ENCODE data around the gene PTPRD. TPM values are rescaled to one million over a fixed set of nuclear protein-coding genes. Genes with fewer than 3 reads are reported as not detected.

The PTPRD gene
- total RNA-seq, 2 donors from 2014 or later = 97.4 to 101 TPM

GRCh38 chr9:8732367-8733075 is 1880.3 kb downstream of the PTPRD start:
- H3K9ac ChIP-seq (ENCODE audit: extremely low read depth, low read length, poor library complexity, severe bottlenecking) = no peak overlapping the region
- TF ChIP-seq CTCF (conservative IDR thresholded peaks at IDR 0.05) = no peak
- Mint-ChIP-seq H3K9me3 (no peaks in the 10 kb centered on the region), H3K27ac (no peak overlapping the region), H3K4me3 (no peak overlapping the region), H3K4me1 (peaks cover 23% of the 10 kb centered on the region), H3K36me3 (ENCODE audit: low read depth) (peaks cover 2% of the 10 kb centered on the region), H3K27me3 (ENCODE audit: insufficient read depth) (no peaks in the 10 kb centered on the region)
- H3K27me3 ChIP-seq (ENCODE audit: control insufficient read depth, insufficient read depth, low read length, poor library complexity, severe bottlenecking) = no peaks in the 10 kb centered on the region
- no peak for DNase-seq
- WGBS, 2 experiments (ENCODE audit: insufficient coverage in 1 of 2, insufficient read length in 1 of 2) = 92 to 100% methylated on average over 1 to 3 of the region's 3 CpGs
- no peaks in the 10 kb centered on the region for H3K36me3 ChIP-seq (ENCODE audit: control insufficient read depth, insufficient read depth, low read length)
- H3K9me3 ChIP-seq (ENCODE audit: control insufficient read depth, low read length) = no peaks in the 10 kb centered on the region
- no peaks in the 10 kb centered on the region for H3K4me1 ChIP-seq (ENCODE audit: control insufficient read depth, insufficient read depth, low read length)
- no peak overlapping the region for H3K27ac ChIP-seq (ENCODE audit: low read depth, low read length)
- no peak overlapping the region for H3K4me3 ChIP-seq (ENCODE audit: low read length)

GRCh38 chr9:8730618-8731017 is 1882.2 kb downstream of the PTPRD start:
- no peak overlapping the region for H3K27ac Mint-ChIP-seq
- no peaks in the 10 kb centered on the region for H3K9me3 Mint-ChIP-seq
- no peak overlapping the region for H3K4me3 ChIP-seq (ENCODE audit: low read length)
- no peak for DNase-seq
- no peak overlapping the region for H3K27ac ChIP-seq (ENCODE audit: low read depth, low read length)
- no peaks in the 10 kb centered on the region for H3K27me3 ChIP-seq (ENCODE audit: control insufficient read depth, insufficient read depth, low read length, poor library complexity, severe bottlenecking)
- WGBS, 2 experiments (ENCODE audit: insufficient coverage in 1 of 2, insufficient read length in 1 of 2) = 89 to 96% methylated on average over 4 to 7 of the region's 7 CpGs
- no peaks in the 10 kb centered on the region for H3K9me3 ChIP-seq (ENCODE audit: control insufficient read depth, low read length)
- H3K4me1 Mint-ChIP-seq = peaks cover 24% of the 10 kb centered on the region
- H3K4me3 Mint-ChIP-seq = no peak overlapping the region
- peaks cover 2% of the 10 kb centered on the region for H3K36me3 Mint-ChIP-seq (ENCODE audit: low read depth)
- H3K36me3 ChIP-seq (ENCODE audit: control insufficient read depth, insufficient read depth, low read length) = no peaks in the 10 kb centered on the region
- TF ChIP-seq CTCF (conservative IDR thresholded peaks at IDR 0.05) = no peak
- no peak overlapping the region for H3K9ac ChIP-seq (ENCODE audit: extremely low read depth, low read length, poor library complexity, severe bottlenecking)
- H3K27me3 Mint-ChIP-seq (ENCODE audit: insufficient read depth) = no peaks in the 10 kb centered on the region
- no peaks in the 10 kb centered on the region for H3K4me1 ChIP-seq (ENCODE audit: control insufficient read depth, insufficient read depth, low read length)

GRCh38 chr9:8728910-8729309 is 1883.9 kb downstream of the PTPRD start:
- Mint-ChIP-seq H3K4me1 (peaks cover 19% of the 10 kb centered on the region), H3K9me3 (no peaks in the 10 kb centered on the region), H3K27me3 (ENCODE audit: insufficient read depth) (no peaks in the 10 kb centered on the region), H3K36me3 (ENCODE audit: low read depth) (peaks cover 2% of the 10 kb centered on the region), H3K27ac (no peak overlapping the region), H3K4me3 (no peak overlapping the region)
- H3K27ac ChIP-seq (ENCODE audit: low read depth, low read length) = no peak overlapping the region
- H3K4me1 ChIP-seq (ENCODE audit: control insufficient read depth, insufficient read depth, low read length) = no peaks in the 10 kb centered on the region
- DNase-seq = no peak
- H3K27me3 ChIP-seq (ENCODE audit: control insufficient read depth, insufficient read depth, low read length, poor library complexity, severe bottlenecking) = no peaks in the 10 kb centered on the region
- H3K9ac ChIP-seq (ENCODE audit: extremely low read depth, low read length, poor library complexity, severe bottlenecking) = no peak overlapping the region
- no peak for TF ChIP-seq CTCF (conservative IDR thresholded peaks at IDR 0.05)
- WGBS, 2 experiments (ENCODE audit: insufficient coverage in 1 of 2, insufficient read length in 1 of 2) = 100% methylated on average over 1 of the region's 2 CpGs; no CpG with 5 or more reads in 1 of the 2 experiments
- H3K4me3 ChIP-seq (ENCODE audit: low read length) = no peak overlapping the region
- no peaks in the 10 kb centered on the region for H3K9me3 ChIP-seq (ENCODE audit: control insufficient read depth, low read length)
- H3K36me3 ChIP-seq (ENCODE audit: control insufficient read depth, insufficient read depth, low read length) = no peaks in the 10 kb centered on the region

Data from endodermal cell (in vitro differentiated cells).